Stimulated activated CD8-positive, alpha-beta memory T cell treated with anti-CD3 and anti-CD28 coated beads, Interleukin-7, amount 100 ng/mL, for 24 hours (primary cell): Measurements from ENCODE around the gene AKAP13.

Experiments used
- DNase-seq: peaks from one replicate; pipeline ENCODE4 v3.0.0-alpha.2; 2020; ENCODE audit warnings: low read depth

The AKAP13 gene

GRCh38 chr15:85742186-85742821 lies 361.9 kb downstream of the AKAP13 start:
- DNase-seq, result no peak

DNA sequence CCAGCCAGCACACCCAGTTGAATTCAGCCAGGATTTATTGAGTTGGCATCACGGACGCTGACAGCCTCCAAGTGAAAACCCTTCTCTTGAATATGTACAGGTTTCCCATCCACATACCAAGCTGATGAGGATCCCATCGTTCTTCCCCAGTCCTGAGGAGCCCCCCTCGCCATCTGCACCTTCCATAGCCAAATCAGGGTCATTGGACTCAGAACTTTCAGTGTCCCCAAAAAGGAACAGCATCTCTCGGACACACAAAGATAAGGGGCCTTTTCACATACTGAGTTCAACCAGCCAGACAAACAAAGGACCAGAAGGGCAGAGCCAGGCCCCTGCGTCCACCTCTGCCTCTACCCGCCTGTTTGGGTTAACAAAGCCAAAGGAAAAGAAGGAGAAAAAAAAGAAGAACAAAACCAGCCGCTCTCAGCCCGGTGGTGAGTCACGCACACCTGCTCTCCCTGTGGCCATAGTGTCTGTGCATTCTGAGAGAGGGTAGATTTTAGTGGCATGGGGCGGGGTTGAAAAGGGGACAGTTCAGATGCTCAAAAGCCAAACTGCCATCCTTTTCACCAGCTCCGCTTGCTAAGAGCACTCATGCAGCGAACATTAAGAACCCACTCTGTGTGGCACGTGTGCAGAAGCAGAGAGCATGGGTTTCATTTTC lies 363.1 kb downstream of the AKAP13 start:
- DNase-seq, result no peak

GRCh38 chr15:85744579-85744978 lies 364.2 kb downstream of the AKAP13 start:
- no peak for DNase-seq

DNA sequence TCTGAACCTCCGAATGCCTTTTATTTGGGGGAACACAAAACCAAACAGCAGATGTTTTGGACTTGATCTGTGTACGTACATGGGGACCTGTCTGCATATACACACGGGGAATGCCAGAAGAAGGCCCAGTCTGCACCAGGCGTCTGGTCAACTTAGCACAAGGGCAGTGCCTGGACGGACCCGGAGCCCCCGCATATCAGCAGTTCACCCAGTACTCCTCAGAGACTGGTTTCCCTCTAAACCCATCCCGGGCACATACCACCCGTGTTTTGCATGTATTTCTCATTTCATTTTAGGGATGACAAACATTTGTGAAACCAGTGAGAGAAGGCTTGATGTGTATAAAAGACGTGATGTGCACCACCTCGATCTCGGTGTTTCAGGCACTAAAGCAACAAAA lies 364.6 kb downstream of the AKAP13 start:
- DNase-seq, result no peak

GRCh38 chr15:85745525-85746150 lies 365.2 kb downstream of the AKAP13 start:
- no peak for DNase-seq

DNA sequence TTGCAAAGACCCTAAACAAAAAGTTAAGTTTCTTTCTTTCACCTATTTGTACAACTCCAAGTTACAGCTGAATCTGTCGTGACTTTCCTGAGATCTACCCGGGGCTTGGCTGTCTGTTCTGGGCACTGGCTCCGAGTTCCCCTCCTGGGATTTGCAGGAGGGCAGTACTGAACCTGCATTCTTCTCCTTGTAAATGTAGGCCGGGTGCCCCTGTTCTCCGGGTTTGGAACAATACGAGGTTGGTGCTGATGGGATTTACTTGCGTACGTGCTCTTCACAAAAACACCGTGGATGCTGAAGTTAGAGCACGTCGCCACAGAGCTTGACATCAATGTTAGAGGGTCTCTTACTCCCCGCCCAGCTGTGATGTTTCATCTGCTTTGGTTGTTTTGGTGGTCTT lies 366.2 kb downstream of the AKAP13 start:
- no peak for DNase-seq

GRCh38 chr15:85748176-85748575 lies 367.8 kb downstream of the AKAP13 start:
- DNase-seq, result no peak

- no peak for DNase-seq
These were observed 368.3 kb downstream of the AKAP13 start for GRCh38 chr15:85748729-85749128.

DNA sequence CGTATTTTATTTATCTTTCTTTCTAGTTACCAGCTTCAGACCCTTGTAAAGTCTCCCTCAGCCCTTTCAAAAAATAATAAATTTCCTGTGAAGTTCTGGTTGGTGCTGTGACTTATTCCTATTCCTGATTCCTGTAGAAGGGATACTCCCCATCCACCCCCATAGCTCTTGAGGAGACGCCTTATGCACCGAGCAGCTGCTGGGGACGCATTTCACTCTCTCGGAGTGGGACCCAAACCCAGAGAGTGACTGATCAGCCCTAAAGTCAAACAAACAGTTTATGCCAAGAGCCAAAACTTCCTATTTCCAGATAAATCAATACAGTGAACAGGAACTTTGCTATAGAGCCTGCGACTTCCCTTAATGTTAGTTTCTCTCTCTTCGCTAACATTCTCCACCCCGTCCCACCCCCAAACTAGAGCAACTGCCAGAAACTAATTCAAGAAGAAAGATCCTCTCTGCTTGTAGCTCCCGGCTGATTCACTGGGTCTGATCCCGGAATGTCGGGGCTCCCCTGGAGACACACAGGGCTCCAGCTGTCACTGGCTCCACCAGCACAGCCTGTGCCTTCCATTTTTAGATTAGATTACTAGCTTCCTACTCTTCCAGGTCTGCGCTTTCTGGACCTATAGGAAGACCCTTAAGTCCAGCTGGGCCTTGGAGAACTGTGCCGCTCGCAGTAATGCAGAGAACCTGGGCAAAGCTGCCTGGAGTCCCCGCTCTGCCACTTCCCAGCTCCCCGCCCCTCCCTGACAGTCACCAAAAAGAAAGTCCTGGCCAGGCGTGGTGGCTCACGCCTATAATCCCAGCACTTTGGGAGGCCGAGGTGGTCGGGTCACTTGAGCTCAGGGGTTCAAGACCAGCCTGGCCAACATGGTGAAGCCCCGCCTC lies 369.1 kb downstream of the AKAP13 start:
- DNase-seq, result no peak

DNA sequence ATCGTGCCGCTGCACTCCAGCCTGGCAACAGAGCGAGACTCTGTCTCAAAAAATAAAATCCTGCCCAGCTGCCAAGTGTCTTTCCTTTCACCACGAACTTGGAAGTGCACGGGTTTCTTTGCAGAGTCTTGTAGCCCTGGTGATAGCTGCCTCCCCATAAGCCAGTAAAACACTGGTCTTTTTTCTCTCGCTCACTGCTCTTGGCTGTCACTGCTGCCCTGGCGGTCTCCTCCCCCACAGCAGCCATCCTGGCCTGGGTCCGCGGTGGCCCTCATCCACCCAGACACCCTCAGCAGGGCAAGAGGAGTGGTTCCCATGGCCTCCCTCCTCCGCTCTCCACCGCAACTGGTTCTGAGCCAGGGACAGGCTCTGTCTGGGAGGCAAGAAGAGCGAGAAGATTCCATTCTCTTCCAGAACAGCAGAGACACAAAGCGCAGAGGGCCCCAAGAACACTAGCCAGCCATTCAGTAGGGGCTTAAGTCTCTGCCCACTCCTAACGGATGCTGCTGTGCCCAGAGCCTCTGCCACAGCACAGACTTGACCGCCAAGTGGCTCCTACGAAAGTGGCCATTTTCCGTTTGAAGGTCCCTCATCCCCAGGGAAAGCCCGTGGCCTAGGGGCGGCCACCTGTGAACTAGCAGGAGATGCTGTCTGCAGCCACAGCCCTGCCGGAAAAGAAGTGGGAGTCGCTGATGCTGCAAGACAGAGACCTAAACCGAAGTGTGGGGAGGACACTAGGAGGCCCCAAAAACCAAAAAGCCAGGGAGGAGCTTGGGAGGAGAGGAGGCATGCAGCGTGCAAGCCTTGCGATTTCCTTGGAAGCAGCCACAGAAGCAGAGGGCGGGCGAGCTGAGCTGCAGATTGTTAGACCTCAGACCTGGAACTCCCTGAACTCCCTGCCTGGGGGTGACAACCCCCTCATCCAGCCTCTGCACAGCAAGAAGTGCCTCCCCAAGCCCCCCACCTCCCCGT lies 370.2 kb downstream of the AKAP13 start:
- DNase-seq, result no peak

DNA sequence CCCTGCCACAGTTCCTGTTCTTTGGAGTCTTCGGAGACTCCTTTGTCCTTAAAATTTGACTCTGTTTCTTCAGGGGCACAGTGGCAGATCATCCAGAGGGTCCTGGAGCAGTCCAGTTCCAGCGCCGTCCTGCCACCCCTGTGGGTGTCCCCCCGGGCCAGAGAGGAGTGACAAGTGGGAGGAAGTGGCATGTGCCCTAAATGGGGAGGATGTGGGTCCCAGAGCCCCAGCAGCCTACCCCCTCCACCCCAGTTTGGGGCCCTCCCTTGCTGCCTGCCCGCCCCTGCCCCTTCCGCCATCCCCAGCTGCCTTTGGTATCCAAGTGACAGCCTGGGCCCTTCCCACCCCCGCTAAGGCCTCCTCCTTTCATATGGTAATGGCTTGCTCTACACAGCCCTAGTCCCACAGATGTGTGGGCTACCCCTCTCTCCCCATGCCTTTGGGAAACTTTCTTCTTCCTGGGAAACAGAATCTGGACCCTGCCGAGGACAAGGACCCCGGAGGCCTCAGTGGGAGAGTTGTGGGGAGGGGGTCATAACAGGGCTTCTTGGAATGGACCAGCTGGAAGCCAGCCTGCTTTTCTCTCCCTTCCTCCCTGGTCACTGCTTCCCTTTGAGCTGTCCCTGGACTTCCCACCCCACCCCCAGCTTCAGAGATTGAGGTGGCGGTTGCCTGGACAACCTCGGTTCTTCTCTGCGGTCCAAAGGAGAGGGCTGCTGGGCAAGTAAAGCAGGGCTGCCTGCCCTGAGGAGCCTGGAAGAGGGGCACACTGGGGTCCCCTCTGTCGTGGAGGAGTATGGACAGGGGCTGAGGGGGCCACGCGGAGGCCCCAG lies 371.1 kb downstream of the AKAP13 start:
- DNase-seq, result no peak

DNA sequence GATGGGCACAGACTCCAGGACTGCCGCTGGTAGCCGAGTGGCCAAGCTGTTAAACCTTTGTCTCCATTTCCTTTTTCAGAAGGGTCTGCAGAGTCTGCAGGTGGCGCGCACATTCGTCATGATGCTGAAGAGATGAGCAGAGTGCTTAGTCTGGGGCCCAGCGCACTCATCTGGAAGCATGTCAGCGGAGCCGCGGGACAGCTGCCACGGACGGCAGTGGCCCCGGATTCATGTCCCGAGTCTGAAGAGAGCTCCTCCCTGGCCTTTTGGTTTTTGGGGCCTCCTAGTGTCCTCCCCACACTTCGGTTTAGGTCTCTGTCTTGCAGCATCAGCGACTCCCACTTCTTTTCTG lies 371.7 kb downstream of the AKAP13 start:
- no peak for DNase-seq

- DNase-seq, result no peak
These were observed 372.1 kb downstream of the AKAP13 start for GRCh38 chr15:85752491-85752961.

DNA sequence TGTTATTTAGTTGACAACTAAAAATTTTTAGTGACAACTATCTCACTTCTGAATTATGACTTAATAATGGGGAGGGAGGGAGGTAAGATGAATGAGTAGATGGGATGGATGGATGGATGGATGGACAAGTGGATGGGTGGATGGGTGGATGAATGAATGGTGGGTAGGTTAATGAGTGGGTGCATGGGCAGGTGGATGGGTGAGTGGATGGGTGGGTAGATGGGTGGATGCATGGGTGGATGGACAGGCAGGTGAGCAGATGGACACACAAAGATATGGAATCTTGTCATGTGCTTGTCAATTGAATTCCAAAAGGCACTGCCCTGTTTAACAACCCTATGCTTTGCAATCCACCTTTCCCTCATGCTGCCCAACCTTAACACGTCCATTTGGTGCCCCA lies 372.9 kb downstream of the AKAP13 start:
- DNase-seq, result no peak

DNA sequence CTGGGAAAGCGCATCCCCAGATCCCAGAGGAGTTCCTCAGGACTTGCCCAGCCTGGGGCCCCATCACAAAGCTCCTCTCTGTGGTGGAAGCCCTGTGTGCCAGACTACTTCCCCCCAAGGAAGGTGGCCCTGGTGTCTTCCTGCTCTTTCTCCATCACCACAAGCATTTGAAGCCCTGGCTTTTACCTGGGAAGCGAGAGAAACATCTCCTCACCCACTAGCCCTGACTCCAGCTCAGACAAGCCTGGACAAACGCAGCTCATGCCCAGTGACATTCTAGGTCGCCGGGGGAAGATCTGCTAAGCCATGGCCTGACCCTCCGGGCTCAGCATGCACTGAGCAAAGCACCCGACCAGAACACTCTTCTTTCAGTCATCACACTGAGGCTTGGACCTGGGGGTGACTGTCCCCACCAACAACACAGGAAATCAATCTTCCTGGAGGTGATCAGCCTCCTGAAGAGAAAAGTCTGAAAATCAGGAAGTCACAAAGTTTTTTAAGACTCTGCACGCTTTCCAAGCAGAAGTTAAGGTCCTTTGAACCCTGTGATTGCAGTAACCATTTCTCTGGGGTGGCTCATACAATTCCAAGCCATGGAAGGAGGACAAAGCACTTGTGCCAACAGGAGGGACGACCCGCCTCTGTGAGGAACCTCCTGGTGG lies 373.5 kb downstream of the AKAP13 start:
- no peak for DNase-seq

DNA sequence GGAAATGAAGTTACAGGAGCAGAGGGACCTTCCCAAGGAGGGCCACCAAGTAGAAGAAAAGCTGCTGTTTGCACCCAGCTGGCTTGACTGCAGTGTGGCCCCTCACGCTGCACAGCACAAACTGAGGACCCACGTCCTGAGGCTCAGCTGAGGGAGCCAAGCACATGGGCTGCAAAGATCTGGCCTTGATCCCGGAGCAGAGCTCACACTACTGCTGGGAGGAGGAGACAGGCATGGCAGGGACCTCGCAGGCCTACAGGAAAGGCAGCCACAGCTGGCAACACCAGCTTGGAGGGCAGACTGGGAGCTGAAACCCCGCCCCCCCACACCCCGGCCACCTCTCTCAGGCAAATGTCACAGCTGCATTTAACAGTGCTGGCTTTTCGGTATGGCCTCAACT lies 374.6 kb downstream of the AKAP13 start:
- no peak for DNase-seq

DNA sequence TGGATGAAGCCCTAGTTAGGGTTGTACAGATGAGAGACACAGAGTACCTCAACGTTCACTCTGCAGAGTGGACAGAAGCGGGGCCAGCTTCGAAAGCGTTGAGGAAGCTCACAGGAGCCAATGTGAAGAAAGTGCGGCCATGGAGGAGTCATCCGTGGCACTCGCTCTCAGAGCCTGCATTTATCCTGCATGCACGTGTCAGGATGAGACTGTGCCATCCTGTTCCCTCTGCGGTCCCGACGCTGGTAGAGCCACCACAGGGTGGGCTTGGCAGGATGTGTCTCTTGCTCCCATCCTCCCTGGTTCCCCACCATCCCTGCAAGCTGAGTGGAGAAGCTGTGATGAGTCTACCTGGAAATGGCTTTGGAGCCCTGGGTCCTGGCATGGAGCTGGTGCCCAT lies 375.1 kb downstream of the AKAP13 start:
- DNase-seq, result no peak

DNA sequence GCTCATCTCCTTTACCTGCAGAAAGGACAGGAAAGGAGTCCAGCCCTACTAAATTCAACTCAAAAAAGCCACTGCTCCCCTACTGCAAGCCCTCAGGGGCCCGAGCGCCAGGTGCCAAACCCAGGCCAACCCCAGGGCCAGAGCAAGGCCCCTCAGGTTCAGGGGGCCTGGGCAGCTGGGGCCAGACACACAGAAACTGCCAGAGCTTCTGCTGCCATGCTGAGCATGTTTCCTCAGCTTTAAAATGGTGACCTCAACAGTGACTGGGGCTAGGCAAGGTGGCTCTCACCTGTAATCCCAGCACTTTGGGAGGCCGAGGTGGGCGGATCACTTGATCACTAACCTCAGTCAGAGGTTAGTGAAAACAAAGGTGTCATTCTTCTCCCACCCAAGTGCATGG lies 375.5 kb downstream of the AKAP13 start:
- no peak for DNase-seq

- DNase-seq, result no peak
These were observed 376.1 kb downstream of the AKAP13 start for GRCh38 chr15:85756411-85757072.
